SHP77 treated with DMSO at 0.1 percent for 48 hours (cell line): ENCODE data around the gene MAGEB16.

Source experiments
- DNase-seq: peaks from one replicate; lab custom pipeline; 2025; lab: John Stamatoyannopoulos, UW

The MAGEB16 gene

GRCh38 chrX:35798042-35798441, at the start of gene MAGEB16:
MAGEB16 (plus strand) TSS chrX:35798342; CDS start chrX:35802197, 3,855 bp downstream.
- no peak for DNase-seq

GRCh38 chrX:35773958-35774564, 24.1 kb upstream of the MAGEB16 start:
- DNase-seq: no peak

GRCh38 chrX:35785075-35785474, 13.1 kb upstream of the MAGEB16 start:
- no peak for DNase-seq

- no peak for DNase-seq
Measured at GRCh38 chrX:35786271-35786670, 11.9 kb upstream of the MAGEB16 start.

- DNase-seq: no peak
Measured at GRCh38 chrX:35787867-35788266, 10.3 kb upstream of the MAGEB16 start.

- no peak for DNase-seq
Measured at GRCh38 chrX:35800474-35800873, 2.3 kb downstream of the MAGEB16 start.

GRCh38 chrX:35809781-35810180, 11.6 kb downstream of the MAGEB16 start:
- no peak for DNase-seq

DNA sequence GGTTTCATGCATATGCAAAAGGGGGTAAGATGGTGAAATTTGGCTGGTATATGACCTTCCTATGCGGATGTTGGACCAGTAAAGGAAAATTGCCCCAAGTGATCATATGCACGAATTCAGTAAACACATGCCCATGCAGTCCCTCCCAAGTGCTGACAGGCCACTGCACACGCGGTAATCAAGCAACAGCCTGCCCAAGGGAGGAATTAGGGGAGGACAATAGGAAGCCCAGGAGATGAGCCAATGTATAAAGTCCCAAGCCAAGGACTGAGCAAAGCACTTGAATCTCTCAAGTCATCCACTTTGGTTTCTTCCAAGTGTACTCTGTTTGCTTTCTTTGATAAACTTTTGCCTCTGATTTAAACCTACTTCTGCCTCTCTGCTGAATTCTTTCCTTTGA, 21.1 kb downstream of the MAGEB16 start:
- DNase-seq: no peak

DNA sequence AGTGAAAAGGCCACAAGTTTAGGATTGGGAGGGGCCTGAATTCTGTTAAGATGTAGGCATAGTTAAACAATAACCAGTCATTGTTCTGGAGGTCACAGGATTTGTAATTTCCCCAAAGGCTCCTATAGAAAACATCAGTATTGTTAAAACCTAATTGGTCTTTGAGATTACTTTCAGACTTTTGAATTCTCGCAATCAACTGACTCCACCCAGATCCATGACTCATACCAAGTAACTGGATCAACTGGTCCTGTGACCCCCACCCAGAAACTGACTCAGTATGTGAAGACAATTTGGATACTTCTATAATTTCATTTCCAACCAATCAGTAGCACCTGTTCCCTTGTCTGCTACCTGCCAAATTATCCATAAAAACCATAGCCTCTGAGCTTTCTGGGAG, 28.4 kb downstream of the MAGEB16 start:
- DNase-seq: no peak

DNA sequence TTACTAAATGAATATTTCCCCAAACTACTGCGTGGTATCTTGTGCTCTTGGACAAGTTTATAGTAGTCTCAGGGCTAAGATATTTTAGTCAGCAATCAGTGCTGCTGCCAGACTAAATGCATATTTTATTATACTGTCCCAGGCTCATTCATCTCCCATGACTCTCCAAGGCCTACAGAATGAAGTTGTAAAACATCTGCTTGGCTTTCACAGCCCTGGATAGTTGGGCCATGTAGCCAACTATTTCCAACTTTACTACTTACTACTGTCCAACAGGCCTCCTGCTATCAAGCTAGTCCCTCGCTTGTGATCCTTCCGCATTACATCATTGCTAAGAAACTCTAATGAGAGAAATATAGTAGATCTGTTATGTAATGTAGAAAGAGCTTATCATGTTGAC, 31.4 kb downstream of the MAGEB16 start:
- DNase-seq: no peak

DNA sequence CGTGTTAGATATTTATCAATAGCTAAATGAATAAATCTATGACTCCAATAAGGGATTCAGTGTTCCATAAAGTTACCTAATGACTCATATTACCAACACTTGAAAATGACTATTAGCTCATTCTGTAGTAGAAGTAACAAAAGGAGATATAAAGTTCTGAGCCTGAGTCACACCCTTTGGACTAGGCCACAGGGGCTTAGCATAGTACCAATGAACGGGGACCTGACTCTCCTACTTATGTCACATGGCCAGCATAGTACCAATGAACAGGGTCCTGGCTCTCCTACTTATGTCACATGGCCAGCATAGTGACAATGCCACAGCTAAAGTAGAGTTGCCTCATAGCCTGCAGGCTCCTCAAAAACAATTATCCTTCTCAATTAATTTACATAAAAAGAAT, 43.7 kb downstream of the MAGEB16 start:
- DNase-seq: no peak

- DNase-seq: no peak
Measured at GRCh38 chrX:35842674-35843073, 44.5 kb downstream of the MAGEB16 start.

DNA sequence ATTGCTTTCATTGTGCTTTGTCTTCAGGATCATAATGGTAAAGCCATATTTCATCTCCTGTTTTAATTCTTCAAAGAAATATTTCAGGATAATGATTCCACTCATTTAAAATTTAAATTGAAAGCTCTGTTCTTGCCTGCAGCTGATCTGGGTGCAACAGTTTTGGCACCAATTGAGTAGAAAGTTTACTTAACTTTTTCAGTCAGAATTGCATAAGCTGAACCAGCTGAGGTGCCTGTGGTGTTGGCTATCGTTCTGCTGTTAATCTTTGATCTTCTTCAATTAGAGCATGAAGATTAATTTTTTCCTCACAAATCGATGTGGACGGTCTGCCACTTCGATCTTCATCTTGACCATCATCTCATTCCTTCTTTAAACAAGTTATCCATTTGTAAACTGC, 49.6 kb downstream of the MAGEB16 start:
- DNase-seq: no peak
